Keratinocyte (primary cell): ENCODE results near the gene IL17RC. TPM values are rescaled to one million over a fixed set of nuclear protein-coding genes. Genes with fewer than 3 reads are reported as not detected.
"Not testable (repeated sequence)": the region's sequence is repeated elsewhere in the genome, so short reads cannot be mapped to it uniquely, and the experiment has no call there.

Experiments used
- DNase-seq: peaks from one replicate; pipeline ENCODE4 v3.0.0-alpha.2; 2011; ENCODE audit warnings: low read depth, missing footprints, low spot score
- FAIRE-seq: peaks from 2 replicates; lab custom pipeline; 2011; peaks lifted over from hg19 to GRCh38; lab: Jason Lieb, UNC
- H2AFZ ChIP-seq: 2 replicates; pipeline ENCODE4 v1.6.0; 2012; ENCODE audit warnings: low read length, control low read depth, inconsistent platforms; ENCODE audit not compliant: control insufficient read depth
- H3K27ac ChIP-seq: 2 replicates; pipeline ENCODE4 v1.5.1; 2011; ENCODE audit warnings: low read length; ENCODE audit not compliant: control insufficient read depth, insufficient read depth
- H3K27me3 ChIP-seq: 3 replicates; pipeline ENCODE4 v1.6.0; 2011; ENCODE audit warnings: low read length; ENCODE audit not compliant: control insufficient read depth, insufficient read depth; ENCODE audit errors: extremely low read depth
- H3K36me3 ChIP-seq, 2 experiments: 2 replicates in 1 of 2; 3 replicates in 1 of 2; pipeline ENCODE4 v1.5.1; 2011; ENCODE audit warnings: low read length in 2 of 2, mild to moderate bottlenecking in 1 of 2; ENCODE audit not compliant: control insufficient read depth in 2 of 2, insufficient read depth in 2 of 2; ENCODE audit errors: extremely low read depth in 1 of 2
- H3K4me1 ChIP-seq: 3 replicates; pipeline ENCODE4 v1.5.1; 2011; ENCODE audit warnings: low read length; ENCODE audit not compliant: control insufficient read depth, insufficient read depth; ENCODE audit errors: extremely low read depth
- H3K4me2 ChIP-seq: 3 replicates; pipeline ENCODE4 v1.6.0; 2011; ENCODE audit warnings: low read depth, low read length; ENCODE audit not compliant: control insufficient read depth, insufficient read depth; ENCODE audit errors: extremely low read depth
- H3K4me3 ChIP-seq, 3 experiments: fragments of 200-600 bp in 1 of 3; sonication (generic) in 1 of 3; 2 replicates in 2 of 3; 3 replicates in 1 of 3; pipeline ENCODE4 v1.5.1; 2011 to 2016; ENCODE audit warnings: low read length in 3 of 3, mild to moderate bottlenecking in 3 of 3, control low read depth in 2 of 3, inconsistent platforms in 1 of 3, low read depth in 1 of 3, mixed read lengths in 1 of 3, mixed run types in 1 of 3, moderate library complexity in 1 of 3; ENCODE audit not compliant: control insufficient read depth in 2 of 3, insufficient read depth in 2 of 3; ENCODE audit errors: extremely low read depth in 1 of 3
- H3K79me2 ChIP-seq: 2 replicates; pipeline ENCODE4 v1.6.0; 2012; ENCODE audit warnings: low read length; ENCODE audit not compliant: control insufficient read depth, insufficient read depth
- H3K9ac ChIP-seq: 3 replicates; pipeline ENCODE4 v1.6.0; 2011; ENCODE audit warnings: low read length; ENCODE audit not compliant: control insufficient read depth, insufficient read depth; ENCODE audit errors: extremely low read depth
- H3K9me1 ChIP-seq: 3 replicates; pipeline ENCODE4 v1.6.0; 2011; ENCODE audit warnings: low read length; ENCODE audit not compliant: control insufficient read depth, insufficient read depth; ENCODE audit errors: extremely low read depth
- H3K9me3 ChIP-seq: 2 replicates; pipeline ENCODE4 v1.5.1; 2012; ENCODE audit warnings: low read depth, low read length; ENCODE audit not compliant: control insufficient read depth
- H4K20me1 ChIP-seq: 3 replicates; pipeline ENCODE4 v1.6.0; 2011; ENCODE audit warnings: low read length; ENCODE audit not compliant: control insufficient read depth, insufficient read depth; ENCODE audit errors: extremely low read depth
- CTCF ChIP-seq, 3 experiments: IDR thresholded peaks in 1 of 3; conservative IDR thresholded peaks in 1 of 3; optimal IDR thresholded peaks in 1 of 3; 2 replicates in 2 of 3; 3 replicates in 1 of 3; pipeline versions ENCODE3 to v1.5.1; 2011; ENCODE audit warnings: low read length in 3 of 3, mild to moderate bottlenecking in 3 of 3, moderate library complexity in 2 of 3, control low read depth in 1 of 3, inconsistent platforms in 1 of 3; ENCODE audit not compliant: insufficient read depth in 2 of 3; ENCODE audit errors: extremely low read depth in 1 of 3
- EZH2 ChIP-seq: IDR thresholded peaks from one replicate; pipeline ENCODE4 v1.6.1; 2012; ENCODE audit warnings: inconsistent platforms, mild to moderate bottlenecking, low read length, moderate library complexity
- dilution Hi-C: fragments of 300-500 bp; cut with MboI; formaldehyde crosslinking; loops from one replicate; pipeline ENCODE4 v1.7.0; 2020; ENCODE audit warnings: low sequenced_read_pairs; ENCODE audit not compliant: extremely low pct_ligation_motif_present
- polyA plus RNA-seq, 5 experiments: library from polyadenylated mRNA; depleted of rRNA in 3 of 5; stranded (reverse) in 3 of 5; stranded (forward) in 1 of 5; unstranded in 1 of 5; fragments of >200 nt; gene quantifications; 1 replicate in 1 of 5; 2 replicates in 3 of 5; 3 replicates in 1 of 5; pipeline versions ENCODE4 v1.2.1 to v1.2.3, GENCODE V29; 2011 to 2012; ENCODE audit warnings: missing spikeins in 2 of 5, low read depth in 1 of 5, low replicate concordance in 1 of 5

Gene IL17RC
- polyA plus RNA-seq, 1 donor (not counting 4 experiments of a cell fraction or from before 2014, with no cell fraction given): 6.3 TPM

- Histone ChIP-seq H3K9me3 (no peaks in the 10 kb centered on the region), H3K4me2 (no peak overlapping the region), H4K20me1 (no peaks in the 10 kb centered on the region), H3K79me2 (peaks cover 4% of the 10 kb centered on the region), H3K9ac (no peak overlapping the region), H3K9me1 (no peaks in the 10 kb centered on the region), H3K36me3 (peaks cover 4 to 13% of the 10 kb centered on the region in 2 experiments), H2AFZ (no peak overlapping the region), H3K27me3 (no peaks in the 10 kb centered on the region), H3K27ac (no peak overlapping the region), H3K4me1 (peaks cover 13% of the 10 kb centered on the region), H3K4me3 (no peak overlapping the region)
- dilution Hi-C loops: no loop called here
- no peak for TF ChIP-seq EZH2
- no peak for TF ChIP-seq CTCF (optimal IDR thresholded peaks at IDR 0.05 in 1 of 3, IDR thresholded peaks at IDR 0.05 in 1 of 3, conservative IDR thresholded peaks at IDR 0.05 in 1 of 3; ENCODE audit: extremely low read depth in 1 of 3, insufficient read depth in 2 of 3, low read length in 3 of 3)
- DNase-seq (no peak), FAIRE-seq (no peak)
Measured at GRCh38 chr3:9937486-9938238, 20.8 kb downstream of the IL17RC start.

GRCh38 chr3:9938966-9939365, 22.1 kb downstream of the IL17RC start:
- Histone ChIP-seq H3K4me1 (peaks cover 13% of the 10 kb centered on the region), H3K9me1 (no peaks in the 10 kb centered on the region), H3K4me3 (no peak overlapping the region), H3K27ac (no peak overlapping the region), H3K27me3 (no peaks in the 10 kb centered on the region), H4K20me1 (no peaks in the 10 kb centered on the region), H2AFZ (no peak overlapping the region), H3K79me2 (peaks cover 4% of the 10 kb centered on the region), H3K9me3 (no peaks in the 10 kb centered on the region), H3K9ac (no peak overlapping the region), H3K36me3 (peaks cover 4 to 19% of the 10 kb centered on the region in 2 experiments), H3K4me2 (no peak overlapping the region)
- DNase-seq (no peak), FAIRE-seq (no peak)
- TF ChIP-seq EZH2 (no peak), CTCF (optimal IDR thresholded peaks at IDR 0.05 in 1 of 3, IDR thresholded peaks at IDR 0.05 in 1 of 3, conservative IDR thresholded peaks at IDR 0.05 in 1 of 3; ENCODE audit: extremely low read depth in 1 of 3, insufficient read depth in 2 of 3, low read length in 3 of 3) (no peak)
- dilution Hi-C loops: no loop called here

- DNase-seq, H3K9me1 ChIP-seq, H3K27ac ChIP-seq, FAIRE-seq, H3K4me1 ChIP-seq, H3K9me3 ChIP-seq, dilution Hi-C loops, H3K27me3 ChIP-seq, H4K20me1 ChIP-seq, H2AFZ ChIP-seq, H3K4me2 ChIP-seq, H3K79me2 ChIP-seq, H3K4me3 ChIP-seq, H3K9ac ChIP-seq: not testable (repeated sequence)
- H3K36me3 ChIP-seq: peaks cover 4 to 22% of the 10 kb centered on the region in 2 experiments
Measured at GRCh38 chr3:9939906-9940305, 23.0 kb downstream of the IL17RC start.
